Stimulated activated CD4-positive, alpha-beta T cell treated with anti-CD3 and anti-CD28 coated beads, Interleukin-15, amount 100 ng/mL, for 48 hours (primary cell): ENCODE results near the gene TUBGCP3.

Experiments used
- DNase-seq, 2 donors: peaks; one replicate each; pipeline ENCODE4 v3.0.0-alpha.2; 2020; ENCODE audit warnings: low read depth in 2 of 2

The TUBGCP3 gene

DNA sequence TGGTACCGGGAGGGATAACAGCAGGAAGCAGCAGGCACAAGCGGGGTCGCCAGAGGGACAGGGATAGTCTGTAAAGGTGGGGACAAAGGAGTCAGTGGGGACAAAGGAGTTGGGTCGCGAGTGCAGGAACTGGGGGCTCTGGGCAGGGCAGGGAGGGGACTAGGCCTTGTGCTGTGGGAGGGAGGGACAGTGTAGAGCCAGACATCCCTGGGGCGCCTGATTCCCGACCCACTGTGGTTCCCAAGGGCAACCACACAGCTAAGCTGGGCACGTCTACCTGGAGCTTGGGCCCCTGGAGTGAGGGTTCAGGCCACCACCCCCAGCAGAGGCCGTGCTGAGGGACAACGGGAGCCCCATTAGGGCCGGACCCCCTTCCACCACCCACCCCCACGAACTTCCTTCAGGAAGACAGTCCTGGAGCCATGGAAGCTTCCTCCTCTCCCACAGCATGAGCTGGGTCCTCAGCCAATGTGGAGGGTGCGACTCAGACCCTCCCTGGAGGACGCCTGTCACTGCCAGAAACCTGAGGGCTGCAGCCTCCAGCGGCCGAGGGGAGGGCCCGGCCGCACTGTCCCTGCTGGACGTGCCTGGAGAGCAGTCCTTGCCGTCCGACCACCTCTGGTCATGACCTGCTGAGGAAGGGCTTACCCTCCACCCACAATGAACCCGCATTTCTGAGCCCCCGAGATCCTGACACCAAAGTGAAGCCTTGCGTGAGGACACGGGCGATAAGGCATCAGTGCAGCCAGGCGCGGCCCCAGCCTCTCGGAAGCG, 133.9 kb downstream of the TUBGCP3 start:
- no peak for DNase-seq

DNA sequence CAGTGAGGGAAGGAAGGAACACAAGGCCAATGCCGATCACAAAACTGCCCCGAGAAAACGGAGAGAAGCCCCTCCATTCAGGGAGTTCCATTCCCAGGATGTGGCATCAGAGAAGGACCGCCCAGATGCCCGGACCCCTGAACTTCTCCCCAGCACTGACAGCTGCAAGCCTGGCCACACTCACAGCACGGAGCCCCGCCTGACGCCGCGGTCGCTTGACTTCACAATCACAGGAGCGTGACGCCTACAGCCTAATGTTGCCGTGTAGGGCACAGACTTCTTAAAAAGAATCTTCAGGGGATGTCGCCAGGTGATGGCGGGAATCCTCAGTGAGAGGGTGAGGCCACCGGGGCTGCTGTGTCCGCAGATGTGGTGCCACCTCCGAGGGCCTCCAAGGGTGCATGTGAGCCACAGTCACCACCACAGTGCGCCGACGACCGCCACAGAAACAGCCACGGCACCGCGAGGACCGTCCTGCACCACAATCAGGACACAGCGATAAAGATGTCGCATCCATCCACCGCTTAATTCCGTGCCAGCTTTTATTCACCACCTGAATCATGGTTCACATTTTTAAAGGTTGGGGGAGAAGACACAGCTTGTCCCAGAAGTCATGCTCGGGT, 134.6 kb downstream of the TUBGCP3 start:
- no peak for DNase-seq

DNA sequence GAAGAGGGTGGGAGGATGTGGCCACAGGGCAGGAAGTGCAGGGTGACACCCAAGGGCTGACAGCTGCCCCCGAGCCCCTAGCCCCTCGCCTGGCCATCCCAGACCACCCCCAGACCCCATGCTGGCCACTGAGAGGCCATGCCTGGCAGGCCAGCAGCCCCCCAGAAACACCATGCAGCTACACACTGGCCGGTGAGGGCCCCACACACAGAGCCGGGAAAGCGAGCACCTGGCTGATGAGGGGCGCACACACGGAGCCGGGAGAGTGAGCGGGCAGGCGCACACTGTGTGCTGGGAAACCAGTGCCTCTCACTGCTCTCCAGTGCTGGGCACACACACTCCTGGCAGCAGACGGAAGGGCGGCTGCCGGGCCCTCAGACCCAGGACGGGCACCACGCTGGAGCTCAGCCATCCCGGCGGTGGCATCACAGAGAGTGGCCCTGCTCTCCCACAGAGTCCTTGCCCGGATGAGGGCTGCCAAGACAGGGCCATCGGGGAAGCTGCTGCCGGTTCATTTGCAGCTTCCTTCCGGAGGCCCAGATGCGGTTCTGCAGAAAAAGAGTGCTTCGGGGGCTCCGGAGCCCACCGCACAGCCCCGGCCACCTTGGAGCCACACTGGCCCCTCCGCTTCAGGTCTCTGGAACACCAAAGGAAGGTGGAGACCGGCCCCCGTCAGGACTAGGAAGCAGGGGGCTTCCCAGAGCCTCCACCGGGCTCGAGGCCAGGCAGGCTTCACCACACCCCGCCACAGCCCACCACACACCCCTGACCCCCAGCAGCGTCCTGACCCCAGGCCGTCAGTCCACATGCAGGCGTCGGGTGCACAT, 135.4 kb downstream of the TUBGCP3 start:
- DNase-seq = no peak

DNA sequence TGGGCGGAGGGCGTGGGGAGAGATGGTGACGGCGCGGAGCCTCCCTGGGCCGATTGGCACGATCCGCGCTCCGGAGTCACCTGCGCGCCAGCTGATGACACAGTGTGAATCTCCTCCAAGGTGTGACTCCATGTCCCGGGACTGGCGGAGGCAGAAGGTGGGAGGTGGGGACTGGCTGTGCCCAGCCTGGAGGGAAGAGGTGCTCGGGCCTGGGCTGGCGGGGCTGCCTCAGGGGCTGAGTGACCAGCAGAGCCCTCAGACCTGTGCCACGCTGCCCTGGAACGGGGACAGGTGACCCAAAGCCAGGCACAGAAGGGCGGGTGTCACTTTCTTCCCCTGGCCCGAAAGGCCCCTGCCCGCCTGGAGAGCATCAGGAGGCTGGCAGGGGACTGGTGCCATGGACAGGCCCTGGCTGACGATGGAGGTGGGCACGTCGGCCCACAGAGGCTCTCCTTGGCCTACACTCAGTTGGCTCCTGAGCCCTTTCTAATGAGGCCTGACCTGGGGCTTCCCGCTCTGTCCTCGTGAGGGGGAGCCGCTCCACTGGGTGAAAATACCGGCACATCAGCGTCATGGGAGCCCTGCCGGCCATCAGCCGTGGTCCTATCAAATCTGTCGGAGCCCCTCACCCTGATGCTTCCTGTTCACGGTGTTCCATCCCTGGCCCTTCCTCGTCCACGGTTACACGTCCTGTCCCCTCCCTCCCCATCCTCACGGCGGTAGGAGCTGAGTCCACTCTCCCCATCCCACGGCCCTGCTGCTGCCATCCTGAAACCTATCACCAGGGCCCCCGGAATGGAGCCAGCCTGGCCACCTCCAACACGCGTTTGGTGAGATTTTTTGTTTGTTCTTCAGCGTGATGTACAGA, 136.2 kb downstream of the TUBGCP3 start:
- no peak for DNase-seq

DNA sequence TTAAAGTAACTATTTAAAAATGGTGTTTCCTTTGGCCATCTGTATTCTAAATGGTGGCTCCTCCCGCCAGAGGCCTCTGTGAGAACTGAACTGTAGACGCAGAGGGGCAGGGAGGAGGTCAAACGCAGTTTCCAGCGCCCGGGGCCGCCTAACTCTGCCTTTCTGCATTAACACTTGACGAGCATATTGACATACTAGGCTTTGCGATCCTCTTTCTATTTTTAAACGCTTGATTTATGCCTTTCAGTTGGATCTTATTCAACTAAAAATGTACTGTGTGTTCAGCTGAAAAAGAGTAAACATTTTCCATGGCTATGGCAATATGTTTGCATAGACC, 137.1 kb downstream of the TUBGCP3 start:
- no peak for DNase-seq

DNA sequence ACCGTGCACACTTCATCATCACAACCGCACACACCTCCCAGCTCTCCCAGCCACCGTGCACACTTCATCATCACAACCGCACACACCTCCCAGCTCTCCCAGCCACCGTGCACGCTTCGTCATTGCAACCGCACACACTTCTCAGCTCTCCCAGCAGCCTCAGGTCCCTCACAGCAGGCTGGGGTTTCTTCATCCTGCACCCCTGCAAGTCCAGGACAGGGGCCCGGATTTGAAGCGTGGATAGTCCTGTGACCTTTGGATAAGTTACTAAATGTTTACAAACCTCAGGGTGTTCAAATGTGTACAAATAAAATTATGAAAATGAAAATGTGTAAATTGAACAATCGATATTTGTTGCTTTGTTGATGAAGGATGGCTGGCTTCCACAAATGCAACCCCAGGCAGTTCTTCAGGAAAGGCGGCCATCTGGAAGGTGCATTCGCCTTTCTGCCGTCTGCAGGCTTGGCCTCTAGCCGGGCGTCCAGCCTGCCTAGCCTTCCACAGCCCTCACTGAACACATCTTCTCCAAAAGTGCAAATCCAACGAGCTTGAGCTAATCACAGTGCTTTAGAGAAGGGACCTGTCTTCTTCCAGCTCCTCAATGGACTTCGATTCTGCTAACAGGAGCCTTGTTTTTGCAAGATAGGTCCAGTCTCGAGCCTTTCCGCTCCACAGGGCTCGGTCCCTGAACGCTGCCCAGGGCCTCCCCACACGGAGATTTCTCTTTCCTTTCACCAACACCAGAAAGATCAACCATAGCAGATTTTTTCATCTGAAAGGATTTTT, 137.6 kb downstream of the TUBGCP3 start:
- DNase-seq = no peak

DNA sequence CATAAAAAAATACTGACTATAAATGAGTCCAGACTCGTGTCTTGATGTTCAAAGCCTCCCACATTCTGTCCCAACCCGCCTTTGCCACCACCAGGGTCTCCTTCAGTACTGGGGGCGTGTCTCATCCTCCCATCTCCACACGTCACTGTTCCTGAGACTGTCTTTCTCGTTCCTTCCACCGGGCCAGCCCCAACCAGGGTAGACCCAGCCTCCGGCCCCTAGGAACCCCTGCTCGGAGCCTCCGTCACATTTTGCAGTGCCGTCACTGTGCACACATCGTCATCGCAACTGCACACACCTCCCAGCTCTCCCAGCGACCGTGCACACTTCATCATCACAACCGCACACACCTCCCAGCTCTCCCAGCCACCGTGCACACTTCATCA, 138.4 kb downstream of the TUBGCP3 start:
- no peak for DNase-seq

DNA sequence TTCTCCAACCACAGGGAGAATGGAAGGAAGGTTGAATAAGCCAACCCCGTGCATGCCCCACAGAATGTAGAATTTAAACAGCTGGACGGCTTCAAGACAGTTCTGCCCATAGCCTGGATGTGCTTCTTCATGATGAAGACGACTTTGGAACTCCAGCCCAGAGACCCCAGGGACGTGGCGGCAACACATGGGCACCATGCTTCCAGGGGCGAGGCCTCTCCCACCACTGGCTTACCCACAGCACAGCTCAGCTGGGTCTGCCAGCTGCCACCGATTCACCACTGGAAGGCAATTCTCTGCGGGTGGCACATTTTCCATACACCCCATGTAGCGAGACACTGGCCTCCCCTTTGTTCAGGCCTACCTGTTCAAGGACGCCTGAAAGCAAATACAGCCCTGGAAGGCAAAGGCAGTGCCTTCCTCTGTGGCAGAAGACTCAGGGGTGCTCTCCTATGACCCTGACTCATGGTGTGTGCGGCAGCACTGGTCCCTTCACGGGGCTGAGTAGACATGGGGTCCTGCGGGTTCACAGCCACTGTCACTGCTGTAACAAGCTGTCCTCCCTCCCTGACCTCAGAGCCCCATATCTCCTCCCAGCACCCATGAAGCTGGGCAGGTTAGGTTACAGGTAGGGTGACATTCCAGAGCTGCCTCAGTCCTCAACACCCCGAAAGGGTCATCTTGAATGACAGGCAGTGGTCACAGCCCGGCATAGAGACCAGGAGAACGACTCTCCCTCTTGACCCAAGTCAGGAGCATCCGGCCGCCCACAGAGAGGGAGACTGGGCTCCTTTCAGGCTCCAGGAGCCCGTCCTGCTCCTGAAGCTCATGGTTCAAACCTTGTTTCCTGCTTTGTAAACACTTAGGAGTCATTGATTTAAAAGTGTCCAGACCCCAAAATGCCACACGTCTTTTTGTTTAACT, 139.1 kb downstream of the TUBGCP3 start:
- DNase-seq = no peak

DNA sequence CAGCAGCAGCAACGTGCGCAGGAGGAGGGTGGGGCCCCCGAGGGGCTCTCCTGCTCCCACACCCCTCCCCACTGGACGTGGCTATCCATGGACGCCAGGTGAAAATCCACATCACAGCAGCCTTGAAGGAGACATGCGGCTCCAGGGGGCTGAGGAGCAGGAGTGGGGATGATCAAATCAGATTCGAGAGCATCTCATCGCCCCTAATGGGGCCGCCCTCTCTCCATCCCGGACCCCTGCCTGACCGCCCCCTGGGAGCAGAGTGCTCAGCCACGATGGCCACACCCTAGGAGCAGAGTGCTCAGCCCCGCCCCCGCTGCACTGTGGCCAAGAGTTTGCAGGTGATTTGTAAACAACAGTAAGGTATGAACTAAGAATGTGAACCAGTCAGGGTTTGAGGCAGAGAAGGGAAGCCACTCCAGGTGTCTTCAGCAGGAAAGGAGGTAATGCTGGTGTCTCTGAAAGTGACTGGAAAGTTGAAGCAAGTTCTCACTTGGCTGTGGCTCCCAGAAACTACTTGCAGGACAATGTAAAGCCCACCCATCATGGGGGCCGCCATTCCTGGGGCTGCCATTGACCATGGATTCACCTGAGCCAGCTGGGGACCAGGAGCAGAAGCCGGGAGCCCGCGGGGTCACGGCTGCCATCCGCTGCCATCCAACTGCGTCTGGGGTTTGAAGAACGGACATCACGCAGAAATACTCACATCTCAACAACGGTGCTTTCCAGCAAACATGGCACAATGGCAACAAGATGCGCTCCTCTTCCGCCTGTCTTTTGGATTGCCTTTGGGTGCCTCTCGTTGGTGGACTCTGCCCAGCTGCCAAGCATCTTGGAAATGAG, 140.0 kb downstream of the TUBGCP3 start:
- no peak for DNase-seq

DNA sequence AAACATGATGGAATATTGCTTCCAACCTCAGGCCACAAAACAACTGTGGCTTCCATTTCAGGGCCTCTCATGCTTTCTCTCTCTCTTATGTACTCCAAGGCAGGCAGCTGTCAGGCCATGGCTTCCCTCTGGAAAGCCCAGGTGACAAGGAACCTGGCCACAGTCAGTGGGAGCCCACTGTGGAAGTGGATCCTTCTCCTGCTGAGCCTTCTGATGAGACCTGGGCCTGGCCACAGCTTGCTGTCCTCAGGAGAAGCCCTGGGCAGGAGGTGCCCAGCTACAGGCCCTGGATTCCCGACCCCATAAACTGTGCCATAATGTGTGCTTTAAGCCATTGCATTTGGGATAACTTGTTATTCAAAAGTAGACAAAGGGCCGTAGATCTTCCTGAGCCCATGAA, 140.6 kb downstream of the TUBGCP3 start:
- DNase-seq = no peak

DNA sequence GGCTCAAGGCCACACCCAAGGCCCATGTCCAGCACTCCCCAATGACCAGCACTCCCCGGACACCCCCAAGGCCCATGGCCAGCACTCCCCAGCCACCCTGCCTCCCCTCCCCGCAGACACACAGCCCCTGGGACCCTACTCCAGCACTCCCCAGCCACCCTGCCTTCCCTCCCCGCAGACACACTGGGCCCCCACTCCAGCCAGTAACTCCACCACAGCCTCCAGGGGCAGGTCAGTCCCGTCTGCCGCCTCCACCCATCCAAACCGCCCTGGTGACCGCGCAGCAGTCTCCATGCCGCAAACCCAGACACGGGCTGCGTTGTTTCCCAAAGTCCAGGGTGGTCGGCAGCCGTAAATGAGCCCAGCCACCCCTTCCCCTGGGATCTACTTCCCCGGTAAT, 141.1 kb downstream of the TUBGCP3 start:
- no peak for DNase-seq

DNA sequence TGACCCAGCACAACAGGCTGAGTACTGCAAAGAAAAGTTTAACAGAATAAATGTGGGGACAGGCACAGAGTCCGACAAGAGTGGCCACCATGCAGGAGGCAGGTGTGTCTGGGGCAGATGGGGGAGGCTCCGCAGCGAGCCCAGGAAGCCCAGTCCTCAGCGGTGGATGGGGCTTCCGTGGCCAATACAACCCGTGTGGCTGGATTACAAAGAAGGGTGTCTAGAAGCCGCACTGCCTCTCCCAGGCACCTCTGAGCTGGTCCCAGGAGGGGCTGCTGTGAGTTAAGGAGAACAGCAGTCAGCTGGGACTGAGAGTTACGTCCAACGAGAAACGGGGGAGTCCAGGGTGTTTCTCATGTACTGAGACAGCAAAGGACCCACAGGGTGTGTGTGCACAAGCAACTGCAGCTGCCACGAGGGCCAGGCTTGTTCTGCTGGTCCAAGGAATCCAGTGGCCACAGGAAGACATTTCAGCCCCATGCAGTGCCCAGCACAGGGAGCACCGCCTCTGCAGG, 141.5 kb downstream of the TUBGCP3 start:
- no peak for DNase-seq

DNA sequence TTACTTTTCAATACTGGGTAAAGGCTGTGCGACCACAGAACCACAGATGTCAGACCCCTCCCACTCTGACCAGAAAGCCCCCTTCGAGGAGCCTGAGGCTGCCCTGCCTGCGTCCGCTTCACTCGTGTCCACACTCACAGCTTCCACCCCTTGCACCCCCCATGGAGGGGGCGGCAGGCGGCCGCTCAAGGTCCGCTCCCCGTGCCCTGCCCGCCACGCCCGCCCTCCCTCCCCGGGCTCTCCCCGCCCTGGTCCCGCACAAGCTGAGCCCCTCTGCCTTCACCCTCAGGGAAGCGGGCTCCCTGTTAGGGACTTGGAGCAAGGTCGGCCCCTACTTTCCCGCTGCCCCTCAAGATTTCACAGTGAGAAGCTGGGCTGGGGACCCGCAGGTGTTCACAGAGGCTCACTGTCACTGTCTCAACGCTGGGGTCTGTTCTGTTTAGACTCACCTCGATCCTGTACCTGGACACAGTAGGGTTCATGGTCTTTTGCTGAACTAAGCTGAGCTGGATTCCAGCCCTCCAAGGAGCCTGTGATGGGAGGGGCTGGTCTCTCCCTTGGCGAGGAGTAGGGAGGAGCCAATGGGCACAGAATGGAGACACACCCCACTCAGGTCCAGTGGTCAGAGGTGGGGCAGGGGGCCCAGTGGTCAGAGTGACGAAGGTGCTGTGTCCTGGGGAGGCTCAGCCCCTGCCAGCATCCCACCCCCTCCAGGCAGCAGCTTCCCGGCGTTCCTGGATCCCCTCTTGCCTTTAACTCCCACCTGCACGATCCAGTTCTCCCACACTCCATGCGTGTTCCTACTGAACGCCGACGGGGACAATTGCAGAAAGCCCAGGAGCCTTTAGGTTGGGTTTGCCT, 142.3 kb downstream of the TUBGCP3 start:
- no peak for DNase-seq

DNA sequence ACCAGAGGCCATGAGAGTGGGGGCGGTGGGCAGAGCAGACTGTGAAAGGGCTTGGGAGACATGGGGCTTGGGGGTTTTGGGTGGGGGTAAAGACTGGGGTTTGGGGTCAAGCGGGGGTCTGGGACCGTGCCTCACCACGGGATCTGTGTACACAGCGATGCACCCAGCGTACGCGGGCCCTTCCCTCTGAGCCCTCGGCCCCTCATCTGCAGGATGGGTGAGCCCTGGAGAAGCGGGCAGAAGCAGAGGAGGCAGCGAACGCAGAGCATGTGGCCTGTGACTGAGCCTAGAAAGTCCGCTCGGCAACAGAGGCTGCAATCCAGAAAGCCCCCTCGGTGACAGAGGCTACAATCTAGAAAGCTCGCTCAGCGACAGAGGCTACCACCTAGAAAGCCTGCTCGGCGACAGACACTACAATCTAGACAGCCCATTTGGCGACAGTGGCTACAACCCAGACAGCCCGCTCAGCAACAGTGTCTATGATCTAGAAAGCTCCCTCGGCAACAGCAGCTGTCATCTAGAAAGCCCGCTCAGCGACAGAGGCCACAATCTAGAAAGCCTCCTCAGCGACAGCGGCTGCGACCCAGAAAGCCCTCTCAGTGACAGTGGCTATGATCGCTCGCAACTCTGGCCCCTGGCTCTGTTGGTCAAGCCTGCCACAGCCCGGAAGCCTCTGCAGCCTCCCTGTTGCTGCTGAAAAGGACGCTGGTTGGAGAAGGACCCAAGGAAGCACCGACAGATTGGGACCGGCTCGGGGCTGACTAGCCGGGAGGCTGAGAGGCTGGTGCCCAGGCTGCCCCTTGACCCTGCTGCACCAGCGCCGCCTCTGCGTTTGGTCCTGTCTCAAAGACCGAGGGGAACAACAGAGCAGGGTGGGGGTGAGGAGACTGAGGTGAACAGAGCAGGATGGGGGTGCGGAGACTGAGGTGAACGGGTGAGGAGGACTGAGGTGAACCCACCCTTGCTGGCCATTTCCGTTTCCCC, 143.2 kb downstream of the TUBGCP3 start:
- no peak for DNase-seq

DNA sequence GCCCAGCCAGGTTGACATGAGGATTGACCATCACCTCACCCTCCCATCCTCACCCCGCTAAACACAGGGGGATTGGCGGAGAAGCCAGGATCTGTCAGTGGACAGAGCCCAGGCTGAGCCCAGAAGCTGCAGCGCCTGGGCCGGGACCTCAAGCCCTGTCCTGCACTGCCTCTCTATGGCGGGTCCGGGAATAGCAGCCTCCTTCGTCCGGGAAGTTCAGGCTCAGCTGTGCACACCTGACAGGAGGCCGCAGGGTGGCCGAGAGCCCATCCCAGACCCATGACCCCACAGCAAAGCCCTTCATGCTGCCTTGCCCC, 144.0 kb downstream of the TUBGCP3 start:
- peak; percentile 32 to 54 for DNase-seq

DNA sequence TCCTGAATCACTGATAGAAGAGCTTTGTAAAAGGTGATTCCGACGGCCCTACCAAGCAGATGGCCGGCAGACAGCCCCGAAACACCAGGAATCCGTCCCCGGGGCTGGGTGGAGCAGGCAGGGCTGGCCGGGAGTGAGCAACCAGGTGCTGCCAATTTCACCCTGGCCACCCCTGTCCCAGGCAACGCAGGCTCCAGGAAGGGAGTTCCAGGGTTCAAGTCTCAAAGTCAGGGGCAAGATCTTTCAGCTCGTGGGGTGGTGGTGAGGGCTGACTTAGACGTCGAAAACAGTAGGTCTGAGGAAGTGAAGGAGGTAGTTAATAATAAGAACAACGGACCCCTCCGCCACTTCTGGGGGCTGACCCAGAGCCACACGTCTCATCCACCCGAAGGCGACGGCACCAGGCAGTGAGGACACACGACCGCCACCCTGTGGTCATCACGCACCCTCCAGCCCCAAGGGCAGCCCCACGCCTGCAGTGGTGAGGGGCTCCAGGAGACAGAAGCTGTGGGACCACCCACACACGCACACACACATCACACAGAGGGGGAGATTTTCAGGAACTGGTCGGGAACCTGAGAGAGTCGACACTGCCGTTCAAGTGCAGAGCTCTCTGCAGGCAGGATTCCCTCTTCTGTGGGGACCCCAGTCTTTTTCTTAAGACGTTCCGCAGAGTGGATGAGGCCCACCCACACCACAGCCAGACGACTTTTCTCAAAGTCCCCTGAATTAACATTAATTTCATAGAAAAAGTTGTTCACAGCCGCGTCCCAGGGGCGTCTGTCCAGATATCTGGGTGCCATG, 144.6 kb downstream of the TUBGCP3 start:
- DNase-seq = no peak
